Fibroblast of skin of right quadriceps (primary cell): ENCODE results near the gene POLA2.
"Not testable (repeated sequence)": the region's sequence is repeated elsewhere in the genome, so short reads cannot be mapped to it uniquely, and the experiment has no call there.

Experiments
- DNase-seq: peaks from one replicate; pipeline ENCODE4 v3.0.0-alpha.2; 2013

Gene POLA2

GRCh38 chr11:65243797-65244196, 18.0 kb upstream of the POLA2 start:
- DNase-seq: no peak

DNA sequence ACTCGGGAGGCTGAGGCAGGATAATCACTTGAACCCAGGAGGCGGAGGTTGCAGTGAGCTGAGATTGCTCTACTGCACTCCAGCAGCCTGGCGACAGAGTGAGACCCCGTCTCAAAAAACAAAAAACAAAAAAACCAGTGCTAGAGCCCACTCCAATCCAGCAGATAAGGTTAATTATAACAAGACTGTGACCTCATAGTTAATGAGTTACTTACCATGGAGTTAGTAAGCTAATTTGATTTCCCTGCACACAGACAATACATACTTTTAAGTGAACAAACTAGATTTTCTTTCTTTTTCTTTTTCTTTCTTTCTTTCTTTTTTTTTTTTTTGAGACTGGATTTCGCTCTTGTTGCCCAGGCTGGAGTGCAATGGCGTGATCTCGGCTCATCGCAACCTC, 16.7 kb upstream of the POLA2 start:
- not testable (repeated sequence) for DNase-seq

DNA sequence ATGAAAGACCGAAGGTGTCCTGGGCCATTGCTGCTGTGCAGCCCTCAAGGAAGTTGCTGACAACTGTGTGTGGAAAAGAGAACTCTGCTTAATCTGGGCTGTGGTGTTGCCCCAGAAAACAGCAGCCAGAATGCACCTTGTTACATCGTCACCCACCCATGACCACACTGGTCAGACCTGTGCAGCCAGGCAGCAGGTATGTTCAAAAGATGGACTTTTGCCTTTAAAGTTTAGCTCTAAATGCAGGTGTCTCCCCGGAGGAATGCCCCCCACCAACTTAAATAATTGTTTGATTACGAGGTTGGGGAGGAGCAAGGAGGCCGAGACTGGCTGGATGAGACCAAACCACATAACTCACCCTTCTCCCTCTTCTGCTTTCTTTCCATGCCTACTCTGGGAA, 15.3 kb upstream of the POLA2 start:
- no peak for DNase-seq

GRCh38 chr11:65248184-65248710, 13.5 kb upstream of the POLA2 start:
- DNase-seq: not testable (repeated sequence)

GRCh38 chr11:65251476-65251875, 10.3 kb upstream of the POLA2 start:
- DNase-seq: no peak

DNA sequence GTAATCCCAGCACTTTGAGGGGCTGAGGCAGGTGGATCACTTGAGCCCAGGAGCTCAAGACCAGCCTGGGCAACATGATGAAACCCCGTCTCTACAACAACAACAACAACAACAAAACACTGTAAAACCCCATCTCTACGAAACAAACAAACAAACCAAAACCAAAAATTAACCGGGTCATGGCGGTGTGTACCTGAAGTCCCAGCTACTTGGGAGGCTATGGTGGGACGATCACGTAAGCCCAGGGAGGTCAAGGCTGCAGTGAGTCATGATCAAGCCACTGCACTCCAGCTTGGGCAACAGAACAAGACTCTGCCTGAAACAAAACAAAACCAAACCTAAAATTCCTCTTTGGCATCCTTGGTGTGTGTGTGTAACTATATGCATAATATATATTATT, 7.0 kb upstream of the POLA2 start:
- no peak for DNase-seq

- DNase-seq: no peak
Observed at GRCh38 chr11:65258988-65259387, 2.8 kb upstream of the POLA2 start.

- no peak for DNase-seq
Observed at GRCh38 chr11:65260302-65260701, 1.5 kb upstream of the POLA2 start.

GRCh38 chr11:65260756-65261590, 789 bp upstream of the POLA2 start:
- no peak for DNase-seq

- no peak for DNase-seq
Observed at GRCh38 chr11:65262381-65262680, 569 bp downstream of the POLA2 start.

GRCh38 chr11:65262776-65263175, 1.0 kb downstream of the POLA2 start:
- DNase-seq: no peak

DNA sequence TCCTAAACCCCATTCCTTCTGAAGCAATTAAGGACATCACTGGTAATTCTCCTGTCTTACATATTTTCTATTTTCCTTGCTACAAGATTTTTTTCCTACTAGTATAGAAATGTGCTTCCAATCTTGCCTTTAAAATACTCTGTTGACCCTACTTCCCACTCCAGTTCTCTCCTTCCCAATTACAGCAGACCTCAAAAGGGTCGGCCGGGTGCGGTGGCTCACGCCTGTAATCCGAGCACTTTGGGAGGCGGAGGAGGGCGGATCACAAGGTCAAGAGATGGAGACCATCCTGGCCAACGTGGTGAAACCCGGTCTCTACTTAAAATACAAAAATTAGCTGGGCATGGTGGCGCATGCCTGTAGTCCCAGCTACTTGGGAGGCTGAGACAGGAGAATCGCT, 3.0 kb downstream of the POLA2 start:
- DNase-seq: not testable (repeated sequence)

- no peak for DNase-seq
Observed at GRCh38 chr11:65266210-65266609, 4.4 kb downstream of the POLA2 start.

GRCh38 chr11:65274735-65275682, 13.2 kb downstream of the POLA2 start:
- peak; percentile 83 for DNase-seq

DNA sequence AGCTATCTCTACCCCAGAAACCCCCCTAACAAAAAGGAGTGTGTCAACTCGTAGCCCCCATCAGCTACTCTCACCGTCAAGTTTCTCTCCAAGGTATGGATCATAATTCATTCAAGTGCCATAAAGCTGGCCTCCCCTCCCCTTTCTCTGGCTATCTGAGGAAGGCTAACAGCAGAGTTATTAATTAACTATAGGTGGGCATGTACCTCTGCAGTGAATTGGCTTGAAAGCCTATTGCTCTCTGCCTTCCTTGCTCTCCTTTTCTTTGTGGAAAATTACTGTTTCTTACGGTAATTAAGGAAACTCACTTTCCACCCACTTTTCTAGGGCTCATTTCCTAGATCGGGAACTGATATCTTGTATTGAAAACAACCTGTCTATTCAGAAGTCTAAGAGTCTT, 14.1 kb downstream of the POLA2 start:
- no peak for DNase-seq

GRCh38 chr11:65277631-65278277, 16.0 kb downstream of the POLA2 start:
- no peak for DNase-seq

- DNase-seq: peak; percentile 41
Observed at GRCh38 chr11:65278356-65278755, 16.6 kb downstream of the POLA2 start.

GRCh38 chr11:65279279-65279678, 17.5 kb downstream of the POLA2 start:
- DNase-seq: no peak

- DNase-seq: peak; percentile 95
Observed at GRCh38 chr11:65279741-65280440, 18.1 kb downstream of the POLA2 start.

DNA sequence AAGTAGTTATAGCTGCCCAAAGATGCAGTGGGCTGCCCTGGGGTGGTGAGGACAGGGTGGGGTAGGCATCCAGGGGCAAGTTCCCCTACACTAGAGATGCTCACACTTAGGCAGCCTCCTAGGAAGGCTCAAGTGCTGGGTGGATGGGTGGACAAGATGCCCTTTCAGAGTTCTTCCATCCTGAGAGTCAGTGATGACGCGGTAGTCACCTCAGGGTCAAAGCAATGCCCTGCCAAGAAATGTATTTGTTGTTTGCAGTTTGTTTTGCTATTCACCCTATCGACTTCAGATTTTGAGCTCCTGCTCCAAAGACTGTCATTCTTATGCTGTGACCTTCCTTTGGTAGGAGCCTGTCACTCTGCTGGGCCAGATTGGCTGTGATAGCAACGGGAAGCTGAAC, 18.9 kb downstream of the POLA2 start:
- no peak for DNase-seq

DNA sequence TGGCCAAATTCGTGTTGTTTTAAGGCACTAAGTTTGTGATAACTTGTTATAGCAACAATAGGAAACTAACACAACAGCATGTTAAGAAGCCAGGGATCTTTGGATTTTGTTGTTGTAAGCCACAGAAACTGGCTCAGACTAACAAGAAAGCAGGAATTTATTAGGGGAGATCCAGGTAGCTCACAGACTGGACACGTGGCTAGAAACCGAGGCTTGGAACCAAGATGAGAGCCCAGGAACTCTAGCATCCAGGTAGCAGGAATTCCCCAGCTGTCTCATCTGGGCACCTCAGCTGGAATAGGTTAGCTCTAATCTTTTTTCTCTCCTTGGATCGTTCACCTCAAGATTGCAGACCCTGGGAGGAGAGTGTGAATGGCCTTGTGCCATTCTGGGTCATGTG, 24.9 kb downstream of the POLA2 start:
- no peak for DNase-seq

DNA sequence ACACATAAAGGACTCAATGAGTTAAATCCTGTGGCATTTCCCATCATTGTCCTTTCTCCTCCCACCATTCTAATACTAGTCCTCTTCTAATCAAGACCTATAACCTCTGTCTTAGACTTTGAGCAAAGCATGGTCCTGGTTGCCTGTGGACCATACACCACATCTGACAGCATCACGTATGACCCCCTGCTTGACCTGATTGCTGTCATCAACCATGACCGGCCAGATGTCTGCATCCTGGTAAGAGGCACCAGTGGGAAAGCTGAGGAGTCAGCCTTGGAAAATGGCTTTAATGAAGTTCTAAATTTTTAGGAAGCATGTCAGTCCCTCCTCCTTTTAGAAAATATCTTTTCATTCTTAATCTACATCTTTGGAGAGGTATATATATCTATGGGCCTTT, 25.8 kb downstream of the POLA2 start:
- no peak for DNase-seq
